ENCODE measurements around the gene NOTCH2NLA. TPM values are rescaled to one million over a fixed set of nuclear protein-coding genes. Genes with fewer than 3 reads are reported as not detected.
"Not testable (repeated sequence)": the region's sequence is repeated elsewhere in the genome, so short reads cannot be mapped to it uniquely, and the experiment has no call there.

NOTCH2NLA gene
- total RNA-seq, 1 experiment from 2014 or later = 30.0 TPM

DNA sequence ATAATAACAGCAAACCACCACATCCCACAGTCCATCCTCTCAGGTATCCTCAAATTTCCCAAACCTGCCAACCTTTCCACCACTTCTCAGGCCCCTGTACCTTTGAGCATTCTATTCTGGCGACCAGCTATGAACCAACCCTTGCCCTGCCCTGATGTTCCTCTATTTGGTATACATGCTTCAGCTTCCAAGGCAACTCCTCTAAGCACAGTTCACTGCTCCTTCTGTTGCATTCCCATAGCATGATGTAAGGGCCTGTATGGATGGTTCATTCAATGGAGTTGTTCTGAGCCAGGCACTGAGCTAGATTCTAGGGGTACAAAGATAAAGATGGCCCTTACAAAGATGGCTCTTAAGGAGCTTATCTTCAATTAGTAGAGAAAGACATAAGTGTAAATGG is 22.7 kb upstream of the NOTCH2NLA start:
- DNase-seq (ENCODE audit: low read depth, low spot score); intact Hi-C loops (cut with micrococcal nuclease; ENCODE audit: unreplicated experiment); H3K4me3 ChIP-seq (ENCODE audit: low read depth in 2 of 2, low read length in 2 of 2); H3K27ac ChIP-seq (ENCODE audit: low read length); H3K4me1 ChIP-seq (ENCODE audit: control insufficient read depth, insufficient read depth, low read length); POLR2A ChIA-PET; ATAC-seq; BruUV-seq (replicated peaks); CTCF ChIA-PET; H3K27me3 ChIP-seq (ENCODE audit: control insufficient read depth, insufficient read depth, low read length); in situ Hi-C loops (cut with HindIII; ENCODE audit: low pct_unique_long_range_greater_than_20kb, low sequenced_read_pairs); H3K9me3 ChIP-seq (ENCODE audit: control insufficient read depth, insufficient read depth, low read depth, low read length); H3K36me3 ChIP-seq (ENCODE audit: control insufficient read depth, insufficient read depth, low read length): not testable (repeated sequence)

DNA sequence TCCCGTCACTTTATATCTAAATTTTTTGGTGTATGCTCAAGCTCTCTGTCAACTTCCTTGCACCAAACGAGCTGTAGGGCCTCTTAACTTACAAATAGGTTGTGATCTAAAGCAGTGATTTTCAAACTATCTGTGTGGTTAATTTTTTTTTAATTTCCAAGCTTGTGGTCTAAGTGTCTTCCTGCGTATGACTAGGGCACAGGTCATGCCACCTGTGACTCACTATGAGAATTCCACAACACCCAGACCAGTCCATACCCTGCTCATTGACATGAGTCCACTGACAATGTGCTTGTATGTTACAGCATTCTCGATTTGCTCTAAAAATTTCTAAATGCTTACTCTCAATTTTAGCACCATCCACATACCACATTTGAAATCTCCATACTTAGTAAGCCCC is 19.8 kb upstream of the NOTCH2NLA start:
- ATAC-seq; BruUV-seq (replicated peaks); H3K27me3 ChIP-seq (ENCODE audit: control insufficient read depth, insufficient read depth, low read length); H3K27ac ChIP-seq (ENCODE audit: low read length); H3K9me3 ChIP-seq (ENCODE audit: control insufficient read depth, insufficient read depth, low read depth, low read length); H3K4me3 ChIP-seq (ENCODE audit: low read depth in 2 of 2, low read length in 2 of 2); CTCF ChIA-PET; DNase-seq (ENCODE audit: low read depth, low spot score); in situ Hi-C loops (cut with HindIII; ENCODE audit: low pct_unique_long_range_greater_than_20kb, low sequenced_read_pairs); H3K4me1 ChIP-seq (ENCODE audit: control insufficient read depth, insufficient read depth, low read length); H3K36me3 ChIP-seq (ENCODE audit: control insufficient read depth, insufficient read depth, low read length); intact Hi-C loops (cut with micrococcal nuclease; ENCODE audit: unreplicated experiment); POLR2A ChIA-PET: not testable (repeated sequence)

DNA sequence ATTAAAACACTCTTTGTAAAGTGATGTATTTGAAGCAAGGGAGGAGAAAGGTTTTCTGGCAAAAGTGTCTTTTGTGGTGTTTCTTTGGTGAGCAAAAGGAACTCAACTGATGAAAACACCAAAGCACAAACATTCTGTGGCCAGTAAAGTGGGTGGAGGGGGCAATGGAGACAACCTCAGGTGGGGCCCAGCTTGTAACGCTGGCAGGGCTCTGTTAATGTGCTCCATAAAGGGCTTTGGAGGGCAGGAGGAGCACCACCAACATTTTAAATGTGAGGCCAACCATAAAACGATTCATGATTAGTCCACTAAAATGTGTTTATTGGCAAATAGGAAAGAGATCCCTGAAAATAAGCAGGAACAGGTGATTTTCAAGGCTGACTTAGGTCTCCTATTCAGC is 7.8 kb upstream of the NOTCH2NLA start:
- H3K4me1 ChIP-seq (ENCODE audit: control insufficient read depth, insufficient read depth, low read length); H3K4me3 ChIP-seq (ENCODE audit: low read depth in 2 of 2, low read length in 2 of 2); BruUV-seq (replicated peaks); in situ Hi-C loops (cut with HindIII; ENCODE audit: low pct_unique_long_range_greater_than_20kb, low sequenced_read_pairs); ATAC-seq; H3K27me3 ChIP-seq (ENCODE audit: control insufficient read depth, insufficient read depth, low read length); CTCF ChIA-PET; H3K27ac ChIP-seq (ENCODE audit: low read length); POLR2A ChIA-PET; H3K9me3 ChIP-seq (ENCODE audit: control insufficient read depth, insufficient read depth, low read depth, low read length); intact Hi-C loops (cut with micrococcal nuclease; ENCODE audit: unreplicated experiment); DNase-seq (ENCODE audit: low read depth, low spot score); H3K36me3 ChIP-seq (ENCODE audit: control insufficient read depth, insufficient read depth, low read length): not testable (repeated sequence)

DNA sequence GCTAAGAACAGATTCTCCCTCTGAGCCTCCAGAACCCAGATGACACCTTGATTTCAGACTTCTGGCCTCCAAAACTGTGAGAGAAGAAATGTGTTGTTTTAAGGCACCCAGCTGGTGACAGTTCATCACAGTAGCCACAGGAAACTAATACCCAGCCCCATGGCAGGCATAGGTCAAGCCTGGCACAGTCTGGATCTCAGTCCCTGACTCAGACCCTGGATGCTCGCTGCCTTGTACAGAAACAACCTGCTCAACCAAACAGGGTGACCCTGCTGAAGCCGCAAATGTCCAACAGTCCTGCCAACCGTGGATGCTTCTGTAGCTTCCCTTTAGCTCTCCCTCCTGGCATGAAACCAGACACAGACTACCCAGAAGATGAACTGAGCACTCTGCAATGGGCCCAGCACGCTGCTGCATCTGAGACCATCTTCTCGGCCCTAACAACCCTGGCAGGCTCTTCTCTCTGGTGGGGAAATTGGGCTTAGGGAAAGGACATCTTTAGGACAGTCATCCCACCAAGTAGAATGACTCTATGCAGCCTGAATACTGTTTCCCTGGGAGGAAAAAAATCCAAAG is 7.3 kb upstream of the NOTCH2NLA start:
- in situ Hi-C loops (cut with HindIII; ENCODE audit: low pct_unique_long_range_greater_than_20kb, low sequenced_read_pairs); H3K4me3 ChIP-seq (ENCODE audit: low read depth in 2 of 2, low read length in 2 of 2); H3K27ac ChIP-seq (ENCODE audit: low read length); H3K36me3 ChIP-seq (ENCODE audit: control insufficient read depth, insufficient read depth, low read length); CTCF ChIA-PET; H3K27me3 ChIP-seq (ENCODE audit: control insufficient read depth, insufficient read depth, low read length); H3K4me1 ChIP-seq (ENCODE audit: control insufficient read depth, insufficient read depth, low read length); H3K9me3 ChIP-seq (ENCODE audit: control insufficient read depth, insufficient read depth, low read depth, low read length); BruUV-seq (replicated peaks); POLR2A ChIA-PET; DNase-seq (ENCODE audit: low read depth, low spot score); intact Hi-C loops (cut with micrococcal nuclease; ENCODE audit: unreplicated experiment): not testable (repeated sequence)
- ATAC-seq = peak; percentile 53; the same call in 1 of the 2 replicates

DNA sequence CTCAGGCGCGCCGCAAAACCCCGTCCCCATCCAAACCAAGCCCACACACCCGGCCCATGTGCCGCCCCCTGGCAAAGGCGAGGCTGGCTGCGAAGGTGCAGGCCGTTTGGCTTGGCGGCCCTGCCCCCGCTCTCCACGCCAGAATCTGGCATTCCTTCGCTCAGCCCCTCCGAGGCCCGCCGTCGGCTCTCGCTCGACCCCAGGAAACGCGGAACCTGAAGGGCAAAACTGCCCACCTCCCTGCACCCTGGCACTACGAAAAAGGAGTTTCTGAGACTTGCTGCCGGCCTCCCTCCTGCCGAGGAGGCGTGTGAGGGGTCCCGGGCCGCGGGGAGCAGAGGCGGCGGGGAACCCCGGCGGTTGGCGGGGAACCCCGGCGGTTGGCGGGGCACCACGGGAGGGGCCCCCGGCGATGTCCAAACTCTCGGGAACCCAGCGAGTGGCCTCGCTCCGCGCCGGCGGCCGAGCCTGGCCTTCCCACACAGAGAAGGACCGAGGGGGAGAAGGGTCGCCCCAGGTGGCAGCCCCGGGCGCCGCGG is 608 bp downstream of the NOTCH2NLA start:
- H3K27ac ChIP-seq (ENCODE audit: low read length); intact Hi-C loops (cut with micrococcal nuclease; ENCODE audit: unreplicated experiment); ATAC-seq; CTCF ChIA-PET; H3K4me1 ChIP-seq (ENCODE audit: control insufficient read depth, insufficient read depth, low read length); DNase-seq (ENCODE audit: low read depth, low spot score); POLR2A ChIA-PET; H3K9me3 ChIP-seq (ENCODE audit: control insufficient read depth, insufficient read depth, low read depth, low read length); in situ Hi-C loops (cut with HindIII; ENCODE audit: low pct_unique_long_range_greater_than_20kb, low sequenced_read_pairs); H3K36me3 ChIP-seq (ENCODE audit: control insufficient read depth, insufficient read depth, low read length); H3K27me3 ChIP-seq (ENCODE audit: control insufficient read depth, insufficient read depth, low read length): not testable (repeated sequence)
- BruUV-seq (replicated peaks) = TSS peak; percentile 57
- H3K4me3 ChIP-seq (ENCODE audit: low read depth in 2 of 2, low read length in 2 of 2) = peak overlapping the region; percentile 48 to 53

DNA sequence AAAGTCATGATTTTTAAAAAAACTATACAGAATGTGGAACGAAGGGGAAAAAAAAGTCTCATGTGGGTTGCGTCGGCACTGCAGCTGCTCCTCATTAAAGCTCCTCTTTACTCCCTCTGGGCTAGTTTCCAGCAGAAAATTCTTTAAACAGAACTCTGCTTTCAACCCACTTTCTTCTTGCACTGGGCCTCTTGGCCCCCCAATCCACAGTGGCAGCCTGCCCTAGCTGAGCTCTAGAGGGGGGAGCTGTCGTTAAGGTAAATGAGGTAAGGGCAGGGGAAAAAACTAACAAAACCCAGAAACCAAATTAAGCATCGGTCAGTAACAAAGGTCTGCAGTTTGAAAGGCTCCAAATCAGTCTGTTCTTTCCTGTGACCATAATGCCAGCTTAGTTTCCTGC is 54.3 kb downstream of the NOTCH2NLA start:
- BruUV-seq (replicated peaks); H3K4me3 ChIP-seq (ENCODE audit: low read depth in 2 of 2, low read length in 2 of 2); H3K36me3 ChIP-seq (ENCODE audit: control insufficient read depth, insufficient read depth, low read length); H3K27ac ChIP-seq (ENCODE audit: low read length); in situ Hi-C loops (cut with HindIII; ENCODE audit: low pct_unique_long_range_greater_than_20kb, low sequenced_read_pairs); CTCF ChIA-PET; intact Hi-C loops (cut with micrococcal nuclease; ENCODE audit: unreplicated experiment); DNase-seq (ENCODE audit: low read depth, low spot score); H3K9me3 ChIP-seq (ENCODE audit: control insufficient read depth, insufficient read depth, low read depth, low read length); H3K4me1 ChIP-seq (ENCODE audit: control insufficient read depth, insufficient read depth, low read length); H3K27me3 ChIP-seq (ENCODE audit: control insufficient read depth, insufficient read depth, low read length); ATAC-seq; POLR2A ChIA-PET: not testable (repeated sequence)

DNA sequence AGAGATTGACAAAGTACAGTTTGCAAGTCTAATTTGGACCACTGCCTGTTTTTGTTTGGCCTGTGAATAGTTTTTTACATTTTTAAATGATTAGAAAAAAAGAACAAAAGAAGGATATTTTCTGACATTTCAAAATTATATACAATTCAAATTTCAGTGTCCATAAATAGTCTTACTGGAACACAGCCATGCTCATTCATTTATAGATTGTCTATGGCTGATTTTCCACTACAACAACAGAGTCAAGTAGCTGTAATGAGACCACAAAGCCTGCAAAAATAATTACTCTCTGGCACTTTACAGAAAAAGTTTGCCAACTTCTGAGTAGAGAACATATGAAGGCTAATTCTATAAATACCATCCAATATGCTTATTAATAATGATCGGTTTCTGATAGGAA is 61.1 kb downstream of the NOTCH2NLA start:
- ATAC-seq; H3K27ac ChIP-seq (ENCODE audit: low read length); in situ Hi-C loops (cut with HindIII; ENCODE audit: low pct_unique_long_range_greater_than_20kb, low sequenced_read_pairs); POLR2A ChIA-PET; BruUV-seq (replicated peaks); CTCF ChIA-PET; H3K9me3 ChIP-seq (ENCODE audit: control insufficient read depth, insufficient read depth, low read depth, low read length); H3K4me1 ChIP-seq (ENCODE audit: control insufficient read depth, insufficient read depth, low read length); H3K36me3 ChIP-seq (ENCODE audit: control insufficient read depth, insufficient read depth, low read length); intact Hi-C loops (cut with micrococcal nuclease; ENCODE audit: unreplicated experiment); DNase-seq (ENCODE audit: low read depth, low spot score); H3K27me3 ChIP-seq (ENCODE audit: control insufficient read depth, insufficient read depth, low read length); H3K4me3 ChIP-seq (ENCODE audit: low read depth in 2 of 2, low read length in 2 of 2): not testable (repeated sequence)

DNA sequence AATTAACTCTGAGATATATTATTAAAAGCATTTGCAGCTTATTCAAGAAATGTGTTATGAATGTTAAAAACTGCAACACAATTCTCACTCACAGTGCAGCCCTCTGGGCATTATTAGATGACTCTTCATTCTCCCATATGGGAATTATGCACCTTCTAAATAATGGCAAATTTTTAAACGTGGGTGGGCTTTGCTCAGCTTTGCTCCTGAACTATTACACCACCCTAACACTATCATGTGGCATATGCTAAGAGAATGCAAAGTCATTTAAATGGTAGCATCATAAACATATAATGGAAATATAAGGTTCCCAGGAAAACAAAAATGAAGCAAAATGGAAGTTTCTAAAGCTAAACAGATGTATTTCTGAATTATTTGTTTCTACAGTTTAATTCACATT is 61.5 kb downstream of the NOTCH2NLA start:
- DNase-seq (ENCODE audit: low read depth, low spot score); intact Hi-C loops (cut with micrococcal nuclease; ENCODE audit: unreplicated experiment); in situ Hi-C loops (cut with HindIII; ENCODE audit: low pct_unique_long_range_greater_than_20kb, low sequenced_read_pairs); CTCF ChIA-PET; ATAC-seq; H3K27ac ChIP-seq (ENCODE audit: low read length); H3K4me3 ChIP-seq (ENCODE audit: low read depth in 2 of 2, low read length in 2 of 2); H3K4me1 ChIP-seq (ENCODE audit: control insufficient read depth, insufficient read depth, low read length); H3K36me3 ChIP-seq (ENCODE audit: control insufficient read depth, insufficient read depth, low read length); POLR2A ChIA-PET; H3K9me3 ChIP-seq (ENCODE audit: control insufficient read depth, insufficient read depth, low read depth, low read length); BruUV-seq (replicated peaks); H3K27me3 ChIP-seq (ENCODE audit: control insufficient read depth, insufficient read depth, low read length): not testable (repeated sequence)

All from Panc1 (cell line).